ENCODE results near the gene ANKRD31.
"Not testable (repeated sequence)": the region's sequence is repeated elsewhere in the genome, so short reads cannot be mapped to it uniquely, and the experiment has no call there.

ANKRD31 gene

GRCh38 chr5:75169516-75169915 lies 67.2 kb downstream of the ANKRD31 start:
- no peak for TF ChIP-seq JUND (IDR thresholded peaks at IDR 0.05; ENCODE audit: low read depth)
- no peak for DNase-seq (ENCODE audit: low read depth in 1 of 2, low spot score in 1 of 2)

GRCh38 chr5:75168026-75168735 lies 68.5 kb downstream of the ANKRD31 start:
- TF ChIP-seq JUND (IDR thresholded peaks at IDR 0.05; ENCODE audit: low read depth), result no peak
- in situ Hi-C loops (cut with HindIII; ENCODE audit: low pct_unique_long_range_greater_than_20kb, low sequenced_read_pairs), result no loop called here
- no peak for DNase-seq (ENCODE audit: low read depth in 1 of 2, low spot score in 1 of 2)

More at GRCh38 chr5:75169516-75169915, 67.2 kb downstream of the ANKRD31 start:
- in situ Hi-C loops (cut with HindIII; ENCODE audit: low pct_unique_long_range_greater_than_20kb, low sequenced_read_pairs), result no loop called here

- peak in 1 of 2 experiments; percentile 54 for DNase-seq (ENCODE audit: low read depth in 1 of 2, low spot score in 1 of 2)
- in situ Hi-C loops (cut with HindIII; ENCODE audit: low pct_unique_long_range_greater_than_20kb, low sequenced_read_pairs), result no loop called here
- TF ChIP-seq JUND (IDR thresholded peaks at IDR 0.05; ENCODE audit: low read depth), result no peak
Measured at GRCh38 chr5:75167345-75167744, 69.3 kb downstream of the ANKRD31 start.

GRCh38 chr5:75161508-75161907 lies 75.2 kb downstream of the ANKRD31 start:
- in situ Hi-C loops (cut with HindIII; ENCODE audit: low pct_unique_long_range_greater_than_20kb, low sequenced_read_pairs), result not testable (repeated sequence)

GRCh38 chr5:75156585-75156984 lies 80.1 kb downstream of the ANKRD31 start:
- DNase-seq (ENCODE audit: low read depth in 1 of 2, low spot score in 1 of 2), result peak in 1 of 2 experiments; percentile 7
- no peak for TF ChIP-seq JUND (IDR thresholded peaks at IDR 0.05; ENCODE audit: low read depth)
- in situ Hi-C loops (cut with HindIII; ENCODE audit: low pct_unique_long_range_greater_than_20kb, low sequenced_read_pairs), result no loop called here

More at GRCh38 chr5:75161508-75161907, 75.2 kb downstream of the ANKRD31 start:
- DNase-seq (ENCODE audit: low read depth in 1 of 2, low spot score in 1 of 2), result not testable (repeated sequence)

- no peak for TF ChIP-seq JUND (IDR thresholded peaks at IDR 0.05; ENCODE audit: low read depth)
- in situ Hi-C loops (cut with HindIII; ENCODE audit: low pct_unique_long_range_greater_than_20kb, low sequenced_read_pairs), result no loop called here
- no peak for DNase-seq (ENCODE audit: low read depth in 1 of 2, low spot score in 1 of 2)
Measured at GRCh38 chr5:75152860-75153259, 83.8 kb downstream of the ANKRD31 start.

- DNase-seq (ENCODE audit: low read depth in 1 of 2, low spot score in 1 of 2), result no peak
- in situ Hi-C loops (cut with HindIII; ENCODE audit: low pct_unique_long_range_greater_than_20kb, low sequenced_read_pairs), result no loop called here
- TF ChIP-seq JUND (IDR thresholded peaks at IDR 0.05; ENCODE audit: low read depth), result no peak
Measured at GRCh38 chr5:75148051-75148450, 88.6 kb downstream of the ANKRD31 start.

GRCh38 chr5:75142566-75143136 lies 94.0 kb downstream of the ANKRD31 start:
- in situ Hi-C loops (cut with HindIII; ENCODE audit: low pct_unique_long_range_greater_than_20kb, low sequenced_read_pairs), result no loop called here

GRCh38 chr5:75140277-75140676 lies 96.4 kb downstream of the ANKRD31 start:
- DNase-seq (ENCODE audit: low read depth in 1 of 2, low spot score in 1 of 2), result no peak
- TF ChIP-seq JUND (IDR thresholded peaks at IDR 0.05; ENCODE audit: low read depth), result no peak
- in situ Hi-C loops (cut with HindIII; ENCODE audit: low pct_unique_long_range_greater_than_20kb, low sequenced_read_pairs), result no loop called here

More at GRCh38 chr5:75142566-75143136, 94.0 kb downstream of the ANKRD31 start:
- DNase-seq (ENCODE audit: low read depth in 1 of 2, low spot score in 1 of 2), result no peak
- TF ChIP-seq JUND (IDR thresholded peaks at IDR 0.05; ENCODE audit: low read depth), result no peak

GRCh38 chr5:75138689-75139088 lies 98.0 kb downstream of the ANKRD31 start:
- DNase-seq (ENCODE audit: low read depth in 1 of 2, low spot score in 1 of 2), result no peak
- no peak for TF ChIP-seq JUND (IDR thresholded peaks at IDR 0.05; ENCODE audit: low read depth)
- in situ Hi-C loops (cut with HindIII; ENCODE audit: low pct_unique_long_range_greater_than_20kb, low sequenced_read_pairs), result no loop called here

GRCh38 chr5:75130818-75131349 lies 105.8 kb downstream of the ANKRD31 start:
- DNase-seq (ENCODE audit: low read depth in 1 of 2, low spot score in 1 of 2), result no peak
- no peak for TF ChIP-seq JUND (IDR thresholded peaks at IDR 0.05; ENCODE audit: low read depth)
- in situ Hi-C loops (cut with HindIII; ENCODE audit: low pct_unique_long_range_greater_than_20kb, low sequenced_read_pairs), result no loop called here

- in situ Hi-C loops (cut with HindIII; ENCODE audit: low pct_unique_long_range_greater_than_20kb, low sequenced_read_pairs), result no loop called here
- DNase-seq (ENCODE audit: low read depth in 1 of 2, low spot score in 1 of 2), result no peak
- no peak for TF ChIP-seq JUND (IDR thresholded peaks at IDR 0.05; ENCODE audit: low read depth)
Measured at GRCh38 chr5:75116856-75117255, 119.8 kb downstream of the ANKRD31 start.

- in situ Hi-C loops (cut with HindIII; ENCODE audit: low pct_unique_long_range_greater_than_20kb, low sequenced_read_pairs), result not testable (repeated sequence)
- peak in 1 of 2 experiments; percentile 26 for DNase-seq (ENCODE audit: low read depth in 1 of 2, low spot score in 1 of 2)
Measured at GRCh38 chr5:75114311-75114710, 122.4 kb downstream of the ANKRD31 start.
